RCC 7860 (cell line): ENCODE results near the gene CAV2.

ENCODE experiments used
- DNase-seq: peaks from one replicate; pipeline ENCODE4 v3.0.0-alpha.2; 2015; ENCODE audit warnings: low spot score
- FAIRE-seq: peaks from 2 replicates; lab custom pipeline; 2012; peaks lifted over from hg19 to GRCh38; lab: Jason Lieb, UNC

CAV2 gene

DNA sequence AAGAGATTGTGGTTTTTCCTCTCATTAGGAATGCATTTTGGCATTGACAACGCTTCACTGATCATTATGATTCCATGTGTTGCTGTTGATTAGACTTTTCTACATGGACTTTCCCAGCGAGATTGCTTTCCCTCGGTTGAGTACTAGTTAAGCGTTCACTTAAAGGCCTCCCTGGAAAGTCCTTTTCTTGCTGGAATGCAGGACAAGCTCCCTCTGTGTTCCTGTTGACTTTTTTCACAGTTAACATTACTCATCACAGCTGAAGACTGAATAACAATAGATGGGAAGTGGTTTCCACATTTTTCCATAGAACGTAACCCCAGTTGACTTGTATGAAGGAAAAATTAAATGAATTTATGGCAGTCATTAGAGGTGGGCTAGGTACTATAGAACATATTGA, 22.7 kb downstream of the CAV2 start:
- DNase-seq (peak; percentile 92), FAIRE-seq (peak; percentile 93)

GRCh38 chr7:116524221-116524608, 24.7 kb downstream of the CAV2 start:
- no peak for FAIRE-seq
- DNase-seq, result no peak

DNA sequence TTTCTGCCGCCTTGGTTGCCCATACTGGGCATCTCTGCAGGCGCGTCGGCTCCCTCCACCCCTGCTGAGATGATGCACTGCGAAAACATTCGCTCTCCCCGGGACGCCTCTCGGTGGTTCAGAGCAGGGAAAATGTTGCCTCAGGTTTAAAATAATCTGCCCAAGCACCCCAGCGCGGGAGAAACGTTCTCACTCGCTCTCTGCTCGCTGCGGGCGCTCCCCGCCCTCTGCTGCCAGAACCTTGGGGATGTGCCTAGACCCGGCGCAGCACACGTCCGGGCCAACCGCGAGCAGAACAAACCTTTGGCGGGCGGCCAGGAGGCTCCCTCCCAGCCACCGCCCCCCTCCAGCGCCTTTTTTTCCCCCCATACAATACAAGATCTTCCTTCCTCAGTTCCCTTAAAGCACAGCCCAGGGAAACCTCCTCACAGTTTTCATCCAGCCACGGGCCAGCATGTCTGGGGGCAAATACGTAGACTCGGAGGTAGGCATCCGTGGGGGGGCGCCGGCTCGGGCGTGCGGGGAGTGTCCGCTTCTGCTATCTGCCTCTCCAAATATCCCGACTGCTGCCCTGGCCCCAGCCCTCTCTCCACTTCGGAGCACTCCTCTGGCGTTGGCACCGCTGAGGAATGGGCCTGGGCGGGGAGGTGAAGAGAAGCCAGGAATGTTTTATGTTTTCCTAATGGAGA, 25.2 kb downstream of the CAV2 start, which contains the start of gene CAV1:
CAV1 (plus strand) TSS at position 428 of the 689 bp plus-strand sequence; CDS start at position 455, 27 bp downstream.
- FAIRE-seq (peak; percentile 87), DNase-seq (peak; percentile 99)

- DNase-seq, result no peak
- no peak for FAIRE-seq
Measured at GRCh38 chr7:116525298-116525912, 25.9 kb downstream of the CAV2 start.

GRCh38 chr7:116525913-116526861, 26.6 kb downstream of the CAV2 start:
- FAIRE-seq (no peak), DNase-seq (peak; percentile 86)

DNA sequence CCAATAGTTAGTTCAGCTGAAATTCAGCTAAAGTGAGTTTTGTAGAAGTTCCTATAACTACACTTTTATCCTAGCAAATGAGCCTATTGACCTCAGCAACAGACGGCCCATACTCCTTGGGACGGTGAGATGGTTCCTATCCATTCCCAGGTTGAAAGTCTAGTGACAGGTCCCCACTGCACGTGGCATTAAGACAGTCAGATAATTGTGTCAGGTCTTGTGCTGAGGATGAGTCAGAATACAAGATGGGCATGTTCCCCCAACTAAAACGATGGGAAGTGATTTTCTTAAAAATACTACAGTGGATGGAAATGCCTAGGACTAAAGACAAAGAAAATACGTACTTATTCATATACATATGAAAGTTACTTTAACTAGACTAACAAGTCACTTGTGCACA, 27.4 kb downstream of the CAV2 start:
- DNase-seq, result peak; percentile 60
- peak; percentile 32 for FAIRE-seq

- DNase-seq (peak; percentile 69), FAIRE-seq (no peak)
Measured at GRCh38 chr7:116527521-116527920, 28.0 kb downstream of the CAV2 start.

DNA sequence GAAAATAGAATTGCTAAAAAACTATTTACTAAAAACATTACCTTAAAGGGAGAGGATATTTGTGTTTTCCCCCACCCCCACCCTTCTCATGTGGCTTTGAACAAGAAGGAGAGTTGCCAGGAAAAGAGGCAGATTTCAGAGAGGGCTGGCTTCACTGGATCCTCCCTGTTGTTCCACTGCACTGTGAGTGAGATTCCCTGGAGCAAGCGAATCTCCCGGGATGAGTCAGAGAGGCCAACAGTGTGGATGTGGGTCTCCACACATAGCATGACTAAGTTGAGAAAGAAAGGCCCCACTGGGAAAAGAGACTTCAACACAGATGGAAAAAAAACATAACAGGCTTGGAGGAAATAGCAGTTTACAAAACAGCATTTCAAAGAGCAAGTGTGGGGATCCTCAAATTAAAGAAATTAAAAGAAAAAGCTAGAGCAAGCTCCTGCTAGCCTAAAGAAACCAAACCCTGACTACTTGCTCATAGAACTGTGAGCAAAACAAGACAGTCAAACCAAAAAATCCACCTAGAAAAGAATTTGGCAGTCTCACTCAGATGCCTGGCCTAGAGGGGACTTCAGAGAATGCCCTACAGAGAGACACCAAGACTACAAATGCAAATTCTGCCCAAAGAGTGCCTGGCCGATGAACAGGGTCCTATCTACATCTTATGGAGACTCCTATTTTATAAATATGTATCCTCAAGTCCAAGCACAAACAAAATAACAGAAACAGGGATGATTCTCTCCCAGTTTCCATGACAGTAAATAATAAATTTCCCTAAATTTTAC, 28.7 kb downstream of the CAV2 start:
- peak; percentile 95 for DNase-seq
- FAIRE-seq, result peak; percentile 98

DNA sequence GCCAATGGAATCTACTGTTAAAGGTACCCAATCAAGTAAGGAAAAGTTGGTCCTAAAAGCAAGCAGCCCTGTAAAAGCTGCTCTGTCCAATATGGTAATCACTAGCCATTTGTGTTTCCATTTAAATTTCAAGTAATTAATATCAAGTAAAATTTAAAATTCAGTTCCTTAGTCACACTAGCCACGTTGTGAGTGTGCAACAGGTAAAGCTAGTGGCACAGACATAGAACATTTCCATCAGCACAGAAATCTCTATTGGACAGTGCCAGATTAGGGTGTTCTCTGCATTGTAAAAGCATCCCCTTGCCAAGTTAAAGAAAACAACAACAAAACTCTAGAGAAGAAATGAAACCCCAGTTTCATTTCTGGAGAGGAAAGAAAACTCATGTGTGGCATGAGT, 29.7 kb downstream of the CAV2 start:
- DNase-seq (no peak), FAIRE-seq (no peak)

- FAIRE-seq (no peak), DNase-seq (no peak)
Measured at GRCh38 chr7:116530107-116530820, 30.7 kb downstream of the CAV2 start.

DNA sequence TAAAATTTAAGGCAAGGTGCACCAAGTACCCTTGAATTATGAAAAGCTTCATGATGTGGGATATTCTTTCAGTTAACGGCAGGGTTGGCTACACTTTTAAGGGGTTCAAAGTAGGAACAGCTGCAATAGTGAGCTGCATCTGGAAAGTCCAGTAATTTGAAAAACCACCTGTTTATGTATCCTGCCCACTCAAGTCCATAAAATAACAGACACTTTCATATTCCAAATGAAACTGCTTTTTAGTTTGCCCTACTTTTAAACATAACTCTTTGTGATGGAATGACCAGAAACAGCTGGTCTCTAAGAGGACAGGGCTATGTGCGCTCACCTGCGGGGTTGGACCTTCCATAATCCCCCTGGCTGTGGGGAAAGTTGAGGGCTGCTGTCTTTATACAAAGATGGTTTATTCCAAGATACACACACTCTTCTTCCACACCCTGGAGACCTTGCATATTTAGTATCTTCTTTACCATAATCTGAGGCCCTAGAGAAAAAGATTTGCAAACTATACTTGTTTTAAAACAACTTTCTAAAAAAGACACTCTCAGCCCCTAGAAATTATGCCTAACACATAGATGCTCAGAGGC, 32.7 kb downstream of the CAV2 start:
- FAIRE-seq (no peak), DNase-seq (no peak)

DNA sequence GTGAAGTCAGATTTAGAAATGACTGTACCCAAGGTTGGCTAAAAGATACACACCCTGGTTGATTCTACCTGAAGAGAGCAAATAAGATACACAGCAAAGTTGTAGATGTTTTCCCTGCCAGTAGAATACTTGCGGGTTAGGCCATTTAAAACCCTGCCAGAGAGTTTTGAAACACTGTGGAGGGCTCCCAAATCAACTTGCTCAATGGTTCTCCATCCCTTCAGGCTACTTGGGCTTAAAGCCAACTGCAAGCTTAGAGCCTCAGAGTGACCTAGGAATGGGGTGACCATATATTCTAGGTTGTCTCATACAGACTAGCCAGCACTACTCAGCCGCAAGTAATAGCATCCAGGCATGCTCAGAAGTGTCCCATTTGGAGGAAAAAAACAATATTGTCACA, 35.3 kb downstream of the CAV2 start:
- no peak for DNase-seq
- FAIRE-seq, result no peak

- FAIRE-seq (no peak), DNase-seq (no peak)
Measured at GRCh38 chr7:116535416-116535815, 35.9 kb downstream of the CAV2 start.

DNA sequence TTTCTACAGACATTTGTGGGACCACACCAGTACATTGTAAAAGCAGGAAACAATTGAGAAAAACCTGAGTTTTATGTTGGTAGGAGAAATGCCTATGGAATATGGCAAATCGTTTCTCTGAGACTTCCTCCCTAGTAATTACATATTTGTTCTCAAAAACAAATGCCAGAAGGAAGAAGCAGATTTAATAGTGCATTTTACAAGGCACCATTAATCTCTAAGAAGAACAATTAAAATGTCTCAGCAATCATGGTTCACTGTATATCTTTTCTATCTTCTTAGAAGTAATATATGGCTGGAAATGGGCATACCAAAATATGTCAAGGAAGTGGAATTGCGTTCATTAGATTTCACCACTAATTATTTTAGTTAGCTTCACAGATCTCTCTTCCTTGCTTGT, 38.6 kb downstream of the CAV2 start:
- DNase-seq (no peak), FAIRE-seq (no peak)

DNA sequence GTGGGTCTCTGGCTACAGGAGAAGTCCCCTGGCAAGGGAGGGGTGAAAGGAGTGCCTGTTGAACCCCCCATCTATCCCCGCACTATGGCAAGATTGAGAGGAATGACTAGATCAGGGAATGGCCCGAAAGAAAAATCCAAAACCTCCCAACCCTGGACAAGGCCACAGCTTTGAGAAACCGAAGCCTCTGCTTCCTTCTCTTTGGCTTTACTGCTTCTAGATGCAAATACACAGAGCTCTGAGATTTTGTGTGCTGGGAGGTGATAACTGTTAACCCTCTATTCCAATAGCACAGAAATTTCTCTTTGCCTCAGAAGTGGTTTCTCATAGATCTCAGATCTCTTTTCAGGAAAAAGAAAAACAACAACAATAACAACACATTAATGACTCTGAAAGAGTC, 40.3 kb downstream of the CAV2 start:
- DNase-seq (no peak), FAIRE-seq (no peak)

DNA sequence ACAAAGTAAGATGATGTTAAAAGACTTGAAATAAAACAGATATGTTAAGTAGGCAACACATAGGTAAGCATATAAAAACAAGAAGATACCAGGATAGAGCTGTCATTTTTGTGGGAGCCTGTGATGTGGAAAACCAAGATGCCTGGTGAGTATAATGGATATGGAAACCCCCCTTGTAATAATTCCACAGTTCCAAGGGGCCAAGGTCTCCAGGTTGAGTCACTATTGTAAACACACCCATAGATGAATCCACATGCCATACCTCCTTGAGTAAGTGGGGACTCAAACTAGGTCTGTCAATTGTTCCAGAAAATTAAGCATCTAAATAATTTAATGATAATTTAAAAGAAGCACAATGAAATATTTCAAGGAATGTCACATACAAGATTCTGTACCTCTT, 41.2 kb downstream of the CAV2 start:
- FAIRE-seq (peak; percentile 53), DNase-seq (peak; percentile 53)

GRCh38 chr7:116541951-116542350, 42.4 kb downstream of the CAV2 start:
- FAIRE-seq, result no peak
- DNase-seq, result no peak

GRCh38 chr7:116542618-116543017, 43.1 kb downstream of the CAV2 start:
- FAIRE-seq, result no peak

DNA sequence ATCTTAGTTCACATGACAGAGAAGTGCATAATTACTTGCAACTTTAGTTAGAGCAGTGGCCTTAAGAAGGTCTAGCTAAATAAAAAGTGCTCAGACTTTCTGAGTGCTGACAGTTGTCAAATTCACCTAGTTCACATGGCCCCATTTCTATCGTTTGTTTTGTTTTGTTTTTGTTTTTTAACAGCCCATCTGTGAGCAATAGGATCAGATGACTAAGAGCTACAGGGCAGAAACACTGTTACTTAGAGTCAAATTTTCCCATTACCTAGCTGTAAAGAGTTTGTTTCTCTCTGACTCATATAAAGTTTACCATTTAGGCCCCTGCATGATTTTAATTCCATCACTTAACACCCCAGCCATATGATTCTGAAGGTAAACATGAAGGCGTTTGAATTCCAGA, 44.1 kb downstream of the CAV2 start:
- DNase-seq (no peak), FAIRE-seq (no peak)

More at GRCh38 chr7:116542618-116543017, 43.1 kb downstream of the CAV2 start:
- peak; percentile 52 for DNase-seq

DNA sequence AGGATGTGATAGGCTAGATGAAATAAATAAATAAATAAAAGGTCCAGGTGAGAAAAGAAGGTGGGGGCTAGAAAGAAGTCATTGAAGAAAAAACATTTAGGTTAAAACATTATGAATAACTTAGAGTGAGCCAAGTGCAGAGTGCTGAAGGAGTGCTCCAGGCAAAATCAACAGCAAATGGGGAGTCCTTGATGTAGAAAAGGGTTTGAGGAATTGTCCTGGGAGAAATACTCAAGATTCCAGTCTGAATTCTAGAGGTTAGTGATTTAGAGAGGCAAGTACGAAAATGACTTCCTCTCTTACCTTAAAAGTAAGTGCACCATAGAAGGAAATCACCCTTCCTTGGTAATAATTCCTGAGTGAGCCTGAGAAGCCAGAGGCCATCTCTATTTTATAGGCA, 44.9 kb downstream of the CAV2 start:
- DNase-seq, result no peak
- no peak for FAIRE-seq
